HepG2 (cell line): ENCODE results near the gene JOSD1. TPM values are rescaled to one million over a fixed set of nuclear protein-coding genes. Genes with fewer than 3 reads are reported as not detected.

ENCODE experiments used
- FOSL1 ChIP-seq: sonication (generic); formaldehyde crosslinking; IDR thresholded peaks from 2 replicates; pipeline ENCODE4 v1.9.0; 2021; ENCODE audit warnings: missing genetic modification reagents, borderline replicate concordance
- GATA4 ChIP-seq: sonication (generic); IDR thresholded peaks from 2 replicates; pipeline ENCODE4 v1.6.1; 2016; ENCODE audit warnings: antibody characterized with exemption, low read depth, borderline replicate concordance
- KLF16 ChIP-seq, 2 experiments: sonication (generic) in 1 of 2; formaldehyde crosslinking in 1 of 2; IDR thresholded peaks; 2 replicates each; pipeline versions ENCODE4 v1.6.1 to v1.8.0; 2016 to 2023; ENCODE audit warnings: missing genetic modification reagents in 2 of 2, missing compliant biosample characterization in 1 of 2
- MEIS1 ChIP-seq: sonication (generic); formaldehyde crosslinking; IDR thresholded peaks from 2 replicates; pipeline ENCODE4 v1.9.0; 2021; ENCODE audit warnings: mild to moderate bottlenecking, missing genetic modification reagents, moderate library complexity, borderline replicate concordance
- MIER3 ChIP-seq: IDR thresholded peaks from 2 replicates; pipeline ENCODE4 v1.6.1; 2016; ENCODE audit warnings: missing compliant biosample characterization, borderline replicate concordance
- PHF5A ChIP-seq: IDR thresholded peaks from one replicate; pipeline ENCODE4 v1.6.1; 2018; ENCODE audit warnings: low read depth, missing genetic modification reagents; ENCODE audit not compliant: unreplicated experiment
- POLR2AphosphoS2 ChIP-seq: IDR thresholded peaks from 2 replicates; pipeline ENCODE4 v1.6.1; 2011; ENCODE audit warnings: low read depth, low read length, improper control_type of control experiment
- RAD51 ChIP-seq: fragments of 450-650 bp; IDR thresholded peaks from 2 replicates; pipeline ENCODE4 v1.6.1; 2016; ENCODE audit warnings: borderline replicate concordance
- RBM22 ChIP-seq: fragments of 200-400 bp; formaldehyde crosslinking; optimal IDR thresholded peaks from 2 replicates; pipeline ENCODE3; 2017; ENCODE audit warnings: mild to moderate bottlenecking, low read length, moderate library complexity
- REL ChIP-seq: sonication (generic); formaldehyde crosslinking; conservative IDR thresholded peaks from 2 replicates; pipeline ENCODE4 v1.8.0; 2022; ENCODE audit warnings: mild to moderate bottlenecking, missing genetic modification reagents, moderate library complexity
- SCMH1 ChIP-seq: sonication (generic); formaldehyde crosslinking; IDR thresholded peaks from 2 replicates; pipeline ENCODE4 v1.9.0; 2021; ENCODE audit warnings: missing genetic modification reagents, mild to moderate bottlenecking, borderline replicate concordance
- SIN3A ChIP-seq: IDR thresholded peaks from 2 replicates; pipeline ENCODE4 v1.6.1; 2011; ENCODE audit warnings: low read depth, mild to moderate bottlenecking, control low read depth, low read length, borderline replicate concordance
- THAP11 ChIP-seq: IDR thresholded peaks from 2 replicates; pipeline ENCODE4 v1.6.1; 2016; ENCODE audit warnings: missing biosample characterization, missing genetic modification reagents
- U2AF2 ChIP-seq: fragments of 200-400 bp; formaldehyde crosslinking; IDR thresholded peaks from 2 replicates; pipeline ENCODE4 v1.6.1; 2017; ENCODE audit warnings: low read depth, mild to moderate bottlenecking, low read length
- YEATS2 ChIP-seq: sonication (generic); formaldehyde crosslinking; IDR thresholded peaks from 2 replicates; pipeline ENCODE4 v1.4.0; 2020; ENCODE audit warnings: missing genetic modification reagents, borderline replicate concordance
- ZNF329 ChIP-seq: sonication (generic); formaldehyde crosslinking; IDR thresholded peaks from 2 replicates; pipeline ENCODE4 v1.9.0; 2021; ENCODE audit warnings: low read depth, mild to moderate bottlenecking, missing genetic modification reagents
- ZNF546 ChIP-seq: sonication (generic); formaldehyde crosslinking; conservative IDR thresholded peaks from 2 replicates; pipeline ENCODE4 v1.8.1; 2023; ENCODE audit warnings: mild to moderate bottlenecking, missing genetic modification reagents
- ZNF567 ChIP-seq: sonication (generic); formaldehyde crosslinking; IDR thresholded peaks from 2 replicates; pipeline ENCODE4 v1.8.1; 2023; ENCODE audit warnings: mild to moderate bottlenecking, missing genetic modification reagents, borderline replicate concordance
- ZNF569 ChIP-seq: sonication (generic); formaldehyde crosslinking; IDR thresholded peaks from 2 replicates; pipeline ENCODE4 v1.5.0; 2020; ENCODE audit warnings: mild to moderate bottlenecking, missing genetic modification reagents, moderate library complexity, borderline replicate concordance
- polyA plus RNA-seq, 8 experiments: library from polyadenylated mRNA; depleted of rRNA in 3 of 8; stranded (reverse) in 7 of 8; unstranded in 1 of 8; fragments of >200 nt; fragmentation: Illumina TruSeq in 4 of 8; extraction: Trizol in 4 of 8; gene quantifications; 2 replicates each; pipeline versions ENCODE4 v1.2.1 to v1.2.3, GENCODE V29; 2011 to 2016; ENCODE audit warnings: low read depth in 4 of 8, missing spikeins in 1 of 8, mixed read lengths in 1 of 8; ENCODE audit not compliant: insufficient read depth in 1 of 8
- total RNA-seq, 5 experiments: library from RNA; depleted of rRNA; stranded (reverse); fragments of >200 nt; fragmentation: Illumina TruSeq; extraction: Trizol; gene quantifications; 2 replicates each; pipeline ENCODE4 v1.2.3, GENCODE V29; 2016; ENCODE audit warnings: low read depth in 1 of 5
- TF ChIP-seq, protein P1 (sequence below): sonication (generic); formaldehyde crosslinking; conservative IDR thresholded peaks from 2 replicates; pipeline ENCODE4 v1.4.0; 2020; ENCODE audit warnings: mild to moderate bottlenecking, missing genetic modification reagents, moderate library complexity
- TF ChIP-seq, protein P2 (sequence below): sonication (generic); formaldehyde crosslinking; IDR thresholded peaks from 2 replicates; pipeline ENCODE4 v1.4.0; 2020; ENCODE audit warnings: missing genetic modification reagents, borderline replicate concordance
- TF ChIP-seq, protein P3 (sequence below): sonication (generic); formaldehyde crosslinking; conservative IDR thresholded peaks from 2 replicates; pipeline ENCODE4 v1.8.0; 2022; ENCODE audit warnings: low read depth, missing genetic modification reagents
- TF ChIP-seq, protein P4 (sequence below): sonication (generic); formaldehyde crosslinking; IDR thresholded peaks from 2 replicates; pipeline ENCODE4 v1.5.0; 2020; ENCODE audit warnings: missing genetic modification reagents, mild to moderate bottlenecking, borderline replicate concordance

Gene JOSD1
- total and polyA plus RNA-seq, 2 of the 13 experiments (the other 11 are each of a cell fraction or from before 2014, with no cell fraction given) = 31.7 to 38.4 TPM

DNA sequence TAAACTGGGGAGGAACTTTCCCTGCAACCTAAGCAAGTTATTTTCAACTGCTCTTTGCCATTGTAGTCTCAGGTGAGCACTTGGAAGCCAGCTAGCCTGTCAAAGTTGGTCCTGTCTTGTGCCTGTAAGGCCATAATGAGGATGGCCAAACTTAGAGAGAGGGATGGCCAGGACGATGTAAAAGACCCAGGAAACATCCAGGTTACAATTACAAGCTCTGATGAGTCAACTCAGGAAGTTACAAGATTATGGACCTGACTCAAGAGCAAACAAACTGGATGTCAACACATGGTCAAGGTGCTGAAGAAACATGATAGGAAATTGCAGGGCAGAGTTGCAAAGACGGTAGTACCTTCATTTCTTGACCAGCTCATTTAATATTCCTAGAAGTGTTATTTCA lies 6.6 kb upstream of the JOSD1 start (continued):
- TF ChIP-seq GATA4 (no peak), THAP11 (CRISPR knock-in tag) (peak; percentile 64), POLR2AphosphoS2 (no peak), REL (no peak), YEATS2 (peak; percentile 58; the same call in 1 of the 2 replicates), ZNF569 (no peak), SCMH1 (CRISPR knock-in tag) (no peak), PHF5A (CRISPR knock-in tag) (no peak), MIER3 (CRISPR knock-in tag) (no peak; the same call in 1 of the 2 replicates), KLF16 (CRISPR knock-in tag; IDR thresholded peaks at IDR 0.05) (peak in 1 of 2 experiments; percentile 71; a peak in 1 of 4 replicates), SIN3A (peak; percentile 78; the same call in 1 of the 2 replicates), ZNF329 (CRISPR knock-in tag) (no peak), RBM22 (no peak), ZNF546 (CRISPR knock-in tag) (no peak), U2AF2 (no peak), ZNF567 (CRISPR knock-in tag) (no peak), RAD51 (no peak), FOSL1 (CRISPR knock-in tag) (peak; percentile 77; the same call in 1 of the 2 replicates), MEIS1 (CRISPR knock-in tag) (peak; percentile 32; the same call in 1 of the 2 replicates)
- TF ChIP-seq, protein P1, sequence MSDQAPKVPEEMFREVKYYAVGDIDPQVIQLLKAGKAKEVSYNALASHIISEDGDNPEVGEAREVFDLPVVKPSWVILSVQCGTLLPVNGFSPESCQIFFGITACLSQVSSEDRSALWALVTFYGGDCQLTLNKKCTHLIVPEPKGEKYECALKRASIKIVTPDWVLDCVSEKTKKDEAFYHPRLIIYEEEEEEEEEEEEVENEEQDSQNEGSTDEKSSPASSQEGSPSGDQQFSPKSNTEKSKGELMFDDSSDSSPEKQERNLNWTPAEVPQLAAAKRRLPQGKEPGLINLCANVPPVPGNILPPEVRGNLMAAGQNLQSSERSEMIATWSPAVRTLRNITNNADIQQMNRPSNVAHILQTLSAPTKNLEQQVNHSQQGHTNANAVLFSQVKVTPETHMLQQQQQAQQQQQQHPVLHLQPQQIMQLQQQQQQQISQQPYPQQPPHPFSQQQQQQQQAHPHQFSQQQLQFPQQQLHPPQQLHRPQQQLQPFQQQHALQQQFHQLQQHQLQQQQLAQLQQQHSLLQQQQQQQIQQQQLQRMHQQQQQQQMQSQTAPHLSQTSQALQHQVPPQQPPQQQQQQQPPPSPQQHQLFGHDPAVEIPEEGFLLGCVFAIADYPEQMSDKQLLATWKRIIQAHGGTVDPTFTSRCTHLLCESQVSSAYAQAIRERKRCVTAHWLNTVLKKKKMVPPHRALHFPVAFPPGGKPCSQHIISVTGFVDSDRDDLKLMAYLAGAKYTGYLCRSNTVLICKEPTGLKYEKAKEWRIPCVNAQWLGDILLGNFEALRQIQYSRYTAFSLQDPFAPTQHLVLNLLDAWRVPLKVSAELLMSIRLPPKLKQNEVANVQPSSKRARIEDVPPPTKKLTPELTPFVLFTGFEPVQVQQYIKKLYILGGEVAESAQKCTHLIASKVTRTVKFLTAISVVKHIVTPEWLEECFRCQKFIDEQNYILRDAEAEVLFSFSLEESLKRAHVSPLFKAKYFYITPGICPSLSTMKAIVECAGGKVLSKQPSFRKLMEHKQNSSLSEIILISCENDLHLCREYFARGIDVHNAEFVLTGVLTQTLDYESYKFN (CRISPR knock-in tag) = peak; percentile 76
- TF ChIP-seq, protein P2, sequence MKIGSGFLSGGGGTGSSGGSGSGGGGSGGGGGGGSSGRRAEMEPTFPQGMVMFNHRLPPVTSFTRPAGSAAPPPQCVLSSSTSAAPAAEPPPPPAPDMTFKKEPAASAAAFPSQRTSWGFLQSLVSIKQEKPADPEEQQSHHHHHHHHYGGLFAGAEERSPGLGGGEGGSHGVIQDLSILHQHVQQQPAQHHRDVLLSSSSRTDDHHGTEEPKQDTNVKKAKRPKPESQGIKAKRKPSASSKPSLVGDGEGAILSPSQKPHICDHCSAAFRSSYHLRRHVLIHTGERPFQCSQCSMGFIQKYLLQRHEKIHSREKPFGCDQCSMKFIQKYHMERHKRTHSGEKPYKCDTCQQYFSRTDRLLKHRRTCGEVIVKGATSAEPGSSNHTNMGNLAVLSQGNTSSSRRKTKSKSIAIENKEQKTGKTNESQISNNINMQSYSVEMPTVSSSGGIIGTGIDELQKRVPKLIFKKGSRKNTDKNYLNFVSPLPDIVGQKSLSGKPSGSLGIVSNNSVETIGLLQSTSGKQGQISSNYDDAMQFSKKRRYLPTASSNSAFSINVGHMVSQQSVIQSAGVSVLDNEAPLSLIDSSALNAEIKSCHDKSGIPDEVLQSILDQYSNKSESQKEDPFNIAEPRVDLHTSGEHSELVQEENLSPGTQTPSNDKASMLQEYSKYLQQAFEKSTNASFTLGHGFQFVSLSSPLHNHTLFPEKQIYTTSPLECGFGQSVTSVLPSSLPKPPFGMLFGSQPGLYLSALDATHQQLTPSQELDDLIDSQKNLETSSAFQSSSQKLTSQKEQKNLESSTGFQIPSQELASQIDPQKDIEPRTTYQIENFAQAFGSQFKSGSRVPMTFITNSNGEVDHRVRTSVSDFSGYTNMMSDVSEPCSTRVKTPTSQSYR (CRISPR knock-in tag) = no peak
- TF ChIP-seq, protein P3, sequence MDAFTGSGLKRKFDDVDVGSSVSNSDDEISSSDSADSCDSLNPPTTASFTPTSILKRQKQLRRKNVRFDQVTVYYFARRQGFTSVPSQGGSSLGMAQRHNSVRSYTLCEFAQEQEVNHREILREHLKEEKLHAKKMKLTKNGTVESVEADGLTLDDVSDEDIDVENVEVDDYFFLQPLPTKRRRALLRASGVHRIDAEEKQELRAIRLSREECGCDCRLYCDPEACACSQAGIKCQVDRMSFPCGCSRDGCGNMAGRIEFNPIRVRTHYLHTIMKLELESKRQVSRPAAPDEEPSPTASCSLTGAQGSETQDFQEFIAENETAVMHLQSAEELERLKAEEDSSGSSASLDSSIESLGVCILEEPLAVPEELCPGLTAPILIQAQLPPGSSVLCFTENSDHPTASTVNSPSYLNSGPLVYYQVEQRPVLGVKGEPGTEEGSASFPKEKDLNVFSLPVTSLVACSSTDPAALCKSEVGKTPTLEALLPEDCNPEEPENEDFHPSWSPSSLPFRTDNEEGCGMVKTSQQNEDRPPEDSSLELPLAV (CRISPR knock-in tag) = no peak
- TF ChIP-seq, protein P4, sequence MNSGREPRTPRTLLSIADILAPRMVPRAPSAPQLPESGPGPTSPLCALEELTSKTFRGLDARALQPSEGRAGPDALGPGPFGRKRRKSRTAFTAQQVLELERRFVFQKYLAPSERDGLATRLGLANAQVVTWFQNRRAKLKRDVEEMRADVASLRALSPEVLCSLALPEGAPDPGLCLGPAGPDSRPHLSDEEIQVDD (CRISPR knock-in tag) = no peak
